Testis (tissue), 3 donors: ENCODE results near the gene IKZF1. TPM values are rescaled to one million over a fixed set of nuclear protein-coding genes. Genes with fewer than 3 reads are reported as not detected.

Experiments used
- DNase-seq: peaks from one replicate; pipeline ENCODE4 v3.0.0-alpha.2; 2019
- H3K27ac ChIP-seq, 2 donors: fragments of 200-600 bp; sonication (generic); one replicate each; pipeline ENCODE4 v1.5.1; 2019
- H3K27me3 ChIP-seq: fragments of 200-600 bp; sonication (generic); one replicate; pipeline ENCODE4 v1.5.1; 2019
- H3K36me3 ChIP-seq: fragments of 200-600 bp; sonication (generic); one replicate; pipeline ENCODE4 v1.5.1; 2017; ENCODE audit warnings: low read depth; ENCODE audit errors: missing control alignments
- H3K4me1 ChIP-seq: fragments of 200-600 bp; sonication (generic); one replicate; pipeline ENCODE4 v1.5.1; 2019
- H3K4me3 ChIP-seq, 2 donors: fragments of 200-600 bp; sonication (generic); one replicate each; pipeline ENCODE4 v1.5.1; 2017 to 2019
- H3K9me3 ChIP-seq: fragments of 200-600 bp; sonication (generic); one replicate; pipeline ENCODE4 v1.5.1; 2017
- POLR2A ChIP-seq: fragments of 450-650 bp; IDR thresholded peaks from one replicate; pipeline ENCODE4 v1.6.1; 2017; ENCODE audit warnings: antibody characterized with exemption, mild to moderate bottlenecking, moderate library complexity
- WGBS, 2 donors: methylation state at CpG; one replicate each; pipeline ENCODE4 v1.1.5; 2018; 5-methylcytosine and 5-hydroxymethylcytosine counted together
- intact Hi-C: fragments of 100-400 bp; cut with DNase I; formaldehyde crosslinking; loops from one replicate; pipeline ENCODE4 v1.15.1; 2023; ENCODE audit warnings: low total_unique reads
- polyA plus RNA-seq: library from polyadenylated mRNA; stranded (reverse); fragments of 350-450 nt; fragmentation: Illumina TruSeq; extraction: RNeasy Lipid Tissue Mini Kit (QIAGEN cat#74804); gene quantifications from one replicate; pipeline ENCODE4 v1.2.3, GENCODE V29; 2014; ENCODE audit warnings: low read depth, low replicate concordance; ENCODE audit not compliant: insufficient read depth
- total RNA-seq, 2 donors: library from RNA; depleted of rRNA; stranded (reverse); fragments of >200 nt; gene quantifications; one replicate each; pipeline ENCODE4 v1.2.3, GENCODE V29; 2016
- TF ChIP-seq, protein P1 (sequence below), 3 experiments: fragments of 450-650 bp in 2 of 3; fragments of 200-600 bp in 1 of 3; sonication (generic) in 1 of 3; IDR thresholded peaks; one replicate each; pipeline ENCODE4 v1.5.1; 2016 to 2019; ENCODE audit warnings: antibody characterized with exemption in 3 of 3, mild to moderate bottlenecking in 2 of 3, moderate library complexity in 1 of 3

Gene IKZF1
- total and polyA plus RNA-seq, 3 donors from 2014 or later = 4.2 to 10.4 (median 9.9) TPM

DNA sequence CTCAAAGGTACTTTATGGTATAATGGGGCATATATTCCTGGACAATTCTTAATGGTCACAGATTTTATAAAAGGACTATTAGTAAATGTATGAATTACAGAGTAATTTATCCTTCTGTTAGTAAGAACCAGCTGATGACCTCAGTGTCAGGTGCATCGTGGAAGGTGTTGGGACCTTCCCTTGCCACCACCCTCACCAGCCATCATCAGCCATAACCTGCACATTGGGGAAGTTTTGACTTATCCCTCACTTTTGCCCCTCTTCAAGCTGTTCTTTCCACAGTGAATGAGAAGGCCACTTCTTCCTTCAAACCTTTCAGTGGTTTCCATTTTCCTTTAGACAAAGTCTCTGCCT, 93.4 kb downstream of the IKZF1 start:
- Histone ChIP-seq H3K27ac (no peak overlapping the region), H3K4me3 (no peak overlapping the region), H3K36me3 (no peaks in the 10 kb centered on the region), H3K9me3 (no peaks in the 10 kb centered on the region), H3K27me3 (no peaks in the 10 kb centered on the region), H3K4me1 (no peaks in the 10 kb centered on the region)
- 67 to 84% methylated on average over 1 of the region's 1 CpG for WGBS, 2 donors
- intact Hi-C loops = no loop called here
- no peak for DNase-seq
- TF ChIP-seq, protein P1, sequence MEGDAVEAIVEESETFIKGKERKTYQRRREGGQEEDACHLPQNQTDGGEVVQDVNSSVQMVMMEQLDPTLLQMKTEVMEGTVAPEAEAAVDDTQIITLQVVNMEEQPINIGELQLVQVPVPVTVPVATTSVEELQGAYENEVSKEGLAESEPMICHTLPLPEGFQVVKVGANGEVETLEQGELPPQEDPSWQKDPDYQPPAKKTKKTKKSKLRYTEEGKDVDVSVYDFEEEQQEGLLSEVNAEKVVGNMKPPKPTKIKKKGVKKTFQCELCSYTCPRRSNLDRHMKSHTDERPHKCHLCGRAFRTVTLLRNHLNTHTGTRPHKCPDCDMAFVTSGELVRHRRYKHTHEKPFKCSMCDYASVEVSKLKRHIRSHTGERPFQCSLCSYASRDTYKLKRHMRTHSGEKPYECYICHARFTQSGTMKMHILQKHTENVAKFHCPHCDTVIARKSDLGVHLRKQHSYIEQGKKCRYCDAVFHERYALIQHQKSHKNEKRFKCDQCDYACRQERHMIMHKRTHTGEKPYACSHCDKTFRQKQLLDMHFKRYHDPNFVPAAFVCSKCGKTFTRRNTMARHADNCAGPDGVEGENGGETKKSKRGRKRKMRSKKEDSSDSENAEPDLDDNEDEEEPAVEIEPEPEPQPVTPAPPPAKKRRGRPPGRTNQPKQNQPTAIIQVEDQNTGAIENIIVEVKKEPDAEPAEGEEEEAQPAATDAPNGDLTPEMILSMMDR (IDR thresholded peaks at IDR 0.05) = no peak
- TF ChIP-seq POLR2A = no peak

DNA sequence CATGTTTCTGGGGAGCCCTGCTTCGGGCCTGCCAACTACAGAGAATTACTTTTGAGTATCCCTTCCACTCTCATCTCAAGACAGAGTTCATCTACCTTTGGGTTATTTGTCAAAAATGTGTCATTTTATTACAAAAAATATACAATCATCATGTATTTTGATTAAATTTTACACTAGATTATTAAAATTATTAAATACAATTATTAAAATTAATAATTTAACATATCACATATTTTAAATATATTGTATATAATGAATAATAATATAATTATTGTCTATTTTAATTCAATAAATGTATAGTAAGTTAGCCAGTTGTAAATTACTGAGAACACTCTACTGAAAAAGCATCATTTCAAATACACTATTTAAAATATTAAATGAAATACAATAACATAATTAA, 94.7 kb downstream of the IKZF1 start:
- Histone ChIP-seq H3K9me3 (no peaks in the 10 kb centered on the region), H3K27ac (no peak overlapping the region), H3K36me3 (no peaks in the 10 kb centered on the region), H3K27me3 (no peaks in the 10 kb centered on the region), H3K4me3 (no peak overlapping the region), H3K4me1 (no peaks in the 10 kb centered on the region)
- no peak for TF ChIP-seq POLR2A
- TF ChIP-seq, protein P1 (IDR thresholded peaks at IDR 0.05) = no peak
- 84 to 91% methylated on average over 1 of the region's 1 CpG for WGBS, 2 donors
- DNase-seq = no peak
- intact Hi-C loops = no loop called here

DNA sequence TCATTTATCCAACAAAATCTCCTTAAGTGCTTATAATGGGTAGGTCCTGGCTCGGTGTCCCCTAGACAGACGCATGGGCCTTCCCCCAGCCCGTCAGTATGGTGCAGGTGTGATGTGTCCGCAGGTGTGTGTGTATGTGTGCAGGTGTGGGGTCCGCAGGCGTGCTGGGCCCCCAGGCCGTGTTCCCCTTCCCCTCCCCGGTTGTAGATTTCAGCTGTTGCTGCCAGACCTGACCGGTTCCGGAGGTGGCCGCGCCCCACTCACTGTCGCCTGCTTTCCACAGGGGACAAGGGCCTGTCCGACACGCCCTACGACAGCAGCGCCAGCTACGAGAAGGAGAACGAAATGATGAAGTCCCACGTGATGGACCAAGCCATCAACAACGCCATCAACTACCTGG, 95.1 kb downstream of the IKZF1 start:
- no peaks in the 10 kb centered on the region for H3K9me3 ChIP-seq
- TF ChIP-seq, protein P1 (IDR thresholded peaks at IDR 0.05) = no peak
- no peak for TF ChIP-seq POLR2A
- no peak overlapping the region for H3K27ac ChIP-seq
- DNase-seq = no peak
- 51 to 69% methylated on average over 4 to 21 of the region's 21 CpGs for WGBS, 2 donors
- H3K4me1 ChIP-seq = no peaks in the 10 kb centered on the region
- intact Hi-C loops = no loop called here
- no peaks in the 10 kb centered on the region for H3K27me3 ChIP-seq
- H3K4me3 ChIP-seq = peak overlapping the region in 1 of 2 donors; percentile 33
- H3K36me3 ChIP-seq = no peaks in the 10 kb centered on the region

DNA sequence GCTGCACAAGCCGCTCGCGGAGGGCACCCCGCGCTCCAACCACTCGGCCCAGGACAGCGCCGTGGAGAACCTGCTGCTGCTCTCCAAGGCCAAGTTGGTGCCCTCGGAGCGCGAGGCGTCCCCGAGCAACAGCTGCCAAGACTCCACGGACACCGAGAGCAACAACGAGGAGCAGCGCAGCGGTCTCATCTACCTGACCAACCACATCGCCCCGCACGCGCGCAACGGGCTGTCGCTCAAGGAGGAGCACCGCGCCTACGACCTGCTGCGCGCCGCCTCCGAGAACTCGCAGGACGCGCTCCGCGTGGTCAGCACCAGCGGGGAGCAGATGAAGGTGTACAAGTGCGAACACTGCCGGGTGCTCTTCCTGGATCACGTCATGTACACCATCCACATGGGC, 95.6 kb downstream of the IKZF1 start:
- Histone ChIP-seq H3K4me1 (no peaks in the 10 kb centered on the region), H3K9me3 (no peaks in the 10 kb centered on the region), H3K27ac (no peak overlapping the region), H3K36me3 (no peaks in the 10 kb centered on the region), H3K4me3 (peak overlapping the region; percentile 21 to 33), H3K27me3 (no peaks in the 10 kb centered on the region)
- 19 to 20% methylated on average over 1 to 39 of the region's 41 CpGs for WGBS, 2 donors
- intact Hi-C loops = no loop called here
- TF ChIP-seq, protein P1 (IDR thresholded peaks at IDR 0.05) = no peak
- TF ChIP-seq POLR2A = no peak
- peak; percentile 19 for DNase-seq

DNA sequence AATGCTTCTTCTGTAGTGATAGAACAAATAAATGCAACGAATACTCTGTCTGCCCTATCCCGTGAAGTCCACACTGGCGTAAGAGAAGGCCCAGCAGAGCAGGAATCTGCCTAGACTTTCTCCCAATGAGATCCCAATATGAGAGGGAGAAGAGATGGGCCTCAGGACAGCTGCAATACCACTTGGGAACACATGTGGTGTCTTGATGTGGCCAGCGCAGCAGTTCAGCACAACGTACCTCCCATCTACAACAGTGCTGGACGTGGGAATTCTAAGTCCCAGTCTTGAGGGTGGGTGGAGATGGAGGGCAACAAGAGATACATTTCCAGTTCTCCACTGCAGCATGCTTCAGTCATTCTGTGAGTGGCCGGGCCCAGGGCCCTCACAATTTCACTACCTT, 99.9 kb downstream of the IKZF1 start:
- intact Hi-C loops = no loop called here
- no peaks in the 10 kb centered on the region for H3K4me1 ChIP-seq
- TF ChIP-seq, protein P1 (IDR thresholded peaks at IDR 0.05) = no peak
- TF ChIP-seq POLR2A = no peak
- no peak overlapping the region for H3K4me3 ChIP-seq
- no peaks in the 10 kb centered on the region for H3K27me3 ChIP-seq
- no peak for DNase-seq
- H3K36me3 ChIP-seq = no peaks in the 10 kb centered on the region
- no peaks in the 10 kb centered on the region for H3K9me3 ChIP-seq
- WGBS, 2 donors = 78 to 79% methylated on average over 7 of the region's 7 CpGs
- H3K27ac ChIP-seq = no peak overlapping the region
